Stimulated activated CD4-positive, alpha-beta T cell treated with anti-CD3 and anti-CD28 coated beads, Interleukin-12 subunit alpha, Interleukin-12 subunit beta, amount 100 ng/mL, for 4 hours (primary cell): ENCODE data around the gene SYS1.
"Not testable (repeated sequence)": the region's sequence is repeated elsewhere in the genome, so short reads cannot be mapped to it uniquely, and the experiment has no call there.

Experiments used
- DNase-seq: peaks from one replicate; pipeline ENCODE4 v3.0.0-alpha.2; 2020

Gene SYS1

GRCh38 chr20:45340236-45340847 is 22.6 kb upstream of the SYS1 start:
- DNase-seq: no peak

DNA sequence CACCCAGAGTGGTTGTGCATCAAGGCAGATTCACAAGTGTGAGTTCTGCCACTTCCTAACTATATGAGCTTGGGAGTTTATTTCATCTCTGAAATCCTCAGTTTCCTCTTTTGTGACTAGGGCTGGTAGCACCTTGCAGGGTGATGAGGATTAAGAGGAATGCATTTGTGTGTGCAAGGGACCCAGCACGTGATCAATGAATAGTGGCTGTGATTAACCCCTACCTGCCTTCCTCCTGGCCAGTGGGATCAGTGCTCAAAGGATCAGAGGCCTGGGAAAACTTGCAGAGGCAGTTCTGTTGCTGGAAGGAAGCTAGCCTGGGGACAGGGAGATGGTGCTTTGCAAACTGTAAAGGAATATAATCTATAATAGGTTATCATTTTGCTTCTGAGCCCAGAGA is 22.0 kb upstream of the SYS1 start:
- no peak for DNase-seq

DNA sequence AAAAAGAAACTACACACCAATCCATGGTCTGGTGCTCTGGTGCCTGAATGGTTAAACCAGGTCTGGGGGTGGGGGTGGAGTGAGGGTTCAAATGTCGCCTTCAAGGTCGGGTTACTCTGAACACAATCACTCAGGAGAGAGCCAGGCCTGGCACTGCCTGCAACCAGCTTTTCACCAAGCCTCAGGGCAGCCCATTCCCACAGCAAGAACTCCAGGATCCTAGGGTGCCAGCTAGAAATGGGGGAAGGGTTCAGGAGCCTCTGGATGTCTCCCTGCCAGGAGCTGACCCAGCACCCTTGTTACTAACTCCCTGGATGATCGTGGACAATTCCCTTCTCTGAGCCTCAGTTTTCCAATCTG is 21.4 kb upstream of the SYS1 start:
- no peak for DNase-seq

DNA sequence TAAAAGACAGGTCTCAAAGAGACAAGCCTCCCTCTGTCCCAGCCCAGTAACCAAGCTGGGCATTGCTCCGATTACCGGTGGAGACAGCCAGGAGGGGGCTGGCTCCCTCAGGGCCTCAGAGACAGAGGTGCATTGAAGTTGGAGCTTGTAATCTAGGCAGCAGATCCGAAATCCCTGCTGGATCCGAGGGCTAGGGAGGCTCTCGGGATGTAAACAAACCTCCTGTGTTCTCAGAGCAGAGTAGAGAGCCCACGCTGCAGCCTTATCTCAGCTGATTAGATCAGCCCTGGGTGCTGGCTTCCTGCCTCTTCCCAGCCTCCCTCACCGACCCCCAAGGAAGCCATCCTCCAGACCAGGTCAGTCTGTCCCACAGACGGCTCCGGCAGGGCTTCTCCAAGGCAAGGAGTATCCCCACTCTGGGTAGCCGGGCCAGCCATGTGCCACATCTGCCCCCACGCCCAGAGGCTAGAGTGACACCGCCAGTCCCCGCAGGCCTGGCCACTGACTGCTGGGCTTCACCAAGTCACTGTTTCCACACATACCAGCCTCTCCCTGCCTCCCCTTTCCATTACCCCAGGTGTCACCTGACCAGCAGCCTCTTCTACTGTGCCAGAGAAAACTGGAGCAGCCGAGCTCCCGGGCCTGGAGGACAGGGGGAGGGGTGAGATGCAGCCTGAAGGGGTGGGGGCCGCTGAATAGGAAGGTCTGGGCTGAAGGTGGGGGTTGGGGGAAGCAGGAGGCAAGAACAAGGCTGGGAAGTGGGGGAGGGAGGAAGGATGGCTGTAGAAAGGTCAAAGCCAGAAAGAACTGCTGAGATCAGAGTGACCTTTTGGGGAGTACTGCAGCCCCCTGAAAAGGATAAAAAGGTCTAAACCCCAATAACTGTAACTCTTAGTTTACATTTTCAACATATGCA is 20.8 kb upstream of the SYS1 start:
- no peak for DNase-seq

- no peak for DNase-seq
Measured at GRCh38 chr20:45342855-45343531, 20.0 kb upstream of the SYS1 start.

DNA sequence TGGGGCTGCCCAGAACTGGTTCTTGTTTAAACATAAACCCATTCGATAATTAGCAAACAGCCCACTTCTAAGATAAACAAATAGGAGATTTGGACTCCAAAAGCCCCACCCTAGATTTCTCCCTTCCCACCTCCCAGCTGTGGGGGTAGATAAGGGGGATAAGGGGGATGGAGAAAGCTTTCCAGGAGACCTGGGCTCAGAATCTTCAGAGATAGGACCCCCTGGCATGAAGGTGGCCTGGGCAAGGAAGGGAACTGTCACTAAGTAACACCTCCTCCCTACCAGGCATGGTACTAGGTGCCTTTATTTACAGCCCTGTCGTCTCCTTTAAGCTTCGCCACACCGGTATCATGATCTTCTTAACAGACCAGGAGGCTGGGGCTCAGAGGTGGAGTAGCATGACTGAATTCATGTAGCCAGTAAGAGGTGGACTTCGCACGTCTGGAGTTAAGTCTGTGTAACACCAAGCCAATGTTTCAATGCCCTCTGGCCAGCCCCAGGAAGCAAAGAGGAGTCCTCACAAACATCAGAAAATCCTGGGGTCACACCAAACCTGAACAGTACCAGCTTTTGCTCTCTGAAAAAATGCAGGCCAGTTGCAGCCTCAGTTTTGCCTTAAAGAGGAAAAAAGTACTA is 19.3 kb upstream of the SYS1 start:
- DNase-seq: no peak

DNA sequence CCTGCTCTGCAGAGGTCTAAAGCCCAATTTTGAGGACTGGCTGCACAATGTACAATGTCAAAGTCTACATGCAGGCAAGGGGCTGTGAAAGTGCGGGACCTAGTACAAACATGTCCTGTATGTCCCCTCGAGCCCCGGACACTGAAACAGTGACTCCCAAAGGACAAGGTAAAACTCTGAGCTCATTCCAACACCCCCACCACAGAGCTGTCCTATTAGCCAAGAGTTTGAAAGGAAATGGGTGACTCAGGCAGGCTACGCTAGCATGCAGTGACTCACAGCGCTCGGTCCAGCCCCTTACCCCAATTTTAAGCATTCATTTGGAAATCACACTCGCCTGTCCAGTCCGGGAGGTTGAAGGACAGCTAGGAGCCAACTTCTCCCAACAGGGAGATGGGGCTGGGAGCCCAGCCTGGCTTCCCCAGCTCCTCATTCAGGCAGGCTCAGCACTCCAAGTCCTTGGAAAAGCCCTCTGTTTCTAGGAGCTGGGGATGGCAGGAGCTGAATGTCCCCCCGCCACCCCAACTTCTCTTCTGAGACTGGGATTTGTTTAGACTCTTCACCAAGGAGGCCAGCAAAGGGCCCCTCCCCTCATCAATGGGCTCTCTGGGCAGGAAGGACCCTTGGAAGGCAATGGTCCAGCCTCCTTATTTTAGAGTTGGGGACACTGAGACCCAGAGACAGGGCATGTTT is 18.6 kb upstream of the SYS1 start:
- DNase-seq: no peak

- no peak for DNase-seq
Measured at GRCh38 chr20:45345104-45345936, 17.6 kb upstream of the SYS1 start.

DNA sequence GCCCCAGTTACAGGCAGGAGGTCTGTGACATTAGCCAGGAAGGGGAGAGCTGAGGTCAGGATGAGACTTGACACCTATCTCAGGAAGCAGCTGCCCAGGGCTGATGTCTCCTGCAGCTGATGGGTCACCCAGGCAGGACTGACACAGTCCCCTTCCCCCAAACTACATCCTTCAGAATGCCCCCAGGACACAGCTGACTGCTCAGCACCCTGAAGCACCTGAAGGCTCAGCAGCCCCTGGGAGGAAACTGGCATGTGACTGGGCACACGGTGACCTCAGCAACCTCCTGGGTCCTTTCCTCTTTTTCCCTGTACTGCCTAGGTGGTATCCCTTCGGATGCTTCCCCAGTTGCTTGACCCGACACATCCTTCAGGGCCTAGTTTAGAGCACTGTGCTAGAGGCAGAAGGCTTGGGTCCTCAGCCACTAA is 16.7 kb upstream of the SYS1 start:
- DNase-seq: no peak

DNA sequence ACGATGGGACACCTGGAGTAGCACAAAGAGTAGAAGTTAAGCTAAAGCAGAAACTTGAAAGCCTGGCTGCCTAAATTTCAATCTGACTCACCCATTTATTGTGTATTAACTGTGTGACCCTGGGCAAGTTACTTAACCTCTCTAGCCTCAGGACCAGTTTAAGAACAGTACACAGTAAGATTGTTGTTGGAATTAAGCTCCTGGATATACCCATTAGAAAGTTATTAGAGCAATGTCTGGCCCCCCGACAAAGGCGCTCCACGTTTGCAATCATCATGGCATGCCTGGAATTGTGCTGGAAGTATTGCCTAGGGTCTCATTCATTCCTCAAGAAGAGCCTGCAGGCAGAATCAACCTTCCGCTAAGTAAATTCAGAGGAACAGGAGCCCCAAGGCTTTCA is 16.1 kb upstream of the SYS1 start:
- DNase-seq: no peak

- DNase-seq: no peak
Measured at GRCh38 chr20:45347297-45347935, 15.5 kb upstream of the SYS1 start.

DNA sequence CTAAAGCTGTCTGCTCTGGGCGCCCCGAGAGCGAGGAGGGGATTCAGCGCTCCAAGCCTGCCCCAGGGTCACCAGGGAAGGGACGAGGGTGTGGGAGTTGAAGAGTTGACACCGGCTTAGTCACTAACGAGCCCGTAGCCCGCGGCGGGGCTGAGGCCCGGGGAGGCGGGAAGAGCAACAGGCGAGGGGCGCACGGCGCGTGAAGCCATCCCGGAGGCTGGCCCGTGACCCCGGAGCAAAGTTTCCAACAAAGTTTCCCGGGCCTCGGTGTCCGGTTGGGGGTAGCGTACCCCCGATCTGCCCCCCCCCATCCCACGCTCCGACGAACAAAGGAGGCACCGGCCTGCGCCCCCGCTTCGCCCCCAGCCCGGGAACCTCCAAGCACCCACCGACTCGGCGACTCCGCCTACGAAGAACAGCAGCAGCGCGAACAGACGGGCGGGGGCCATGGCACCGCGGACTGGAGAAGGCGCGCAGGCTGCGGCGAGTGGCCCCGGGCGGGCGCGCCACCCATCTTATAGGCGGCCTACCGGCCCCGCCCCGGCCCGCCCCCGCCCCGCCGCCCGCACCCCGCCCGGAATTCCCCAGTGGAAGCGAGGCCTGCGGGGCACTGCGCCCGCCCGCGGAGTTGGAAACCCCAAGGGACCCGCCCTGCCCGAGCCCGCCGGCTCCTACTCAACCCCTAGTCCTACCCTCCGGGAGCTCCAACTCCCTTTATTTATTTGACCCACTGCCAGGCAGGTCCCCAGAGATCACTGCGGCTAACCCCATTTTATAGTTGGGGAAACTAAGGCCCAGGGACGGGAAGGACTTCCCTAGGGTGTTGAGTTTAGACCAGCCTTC is 14.8 kb upstream of the SYS1 start, which contains the start of gene SDC4:
SDC4 (minus strand) TSS at position 489 of the 843 bp plus-strand sequence; CDS start at position 449, 40 bp downstream.
- DNase-seq: peak; percentile 70

DNA sequence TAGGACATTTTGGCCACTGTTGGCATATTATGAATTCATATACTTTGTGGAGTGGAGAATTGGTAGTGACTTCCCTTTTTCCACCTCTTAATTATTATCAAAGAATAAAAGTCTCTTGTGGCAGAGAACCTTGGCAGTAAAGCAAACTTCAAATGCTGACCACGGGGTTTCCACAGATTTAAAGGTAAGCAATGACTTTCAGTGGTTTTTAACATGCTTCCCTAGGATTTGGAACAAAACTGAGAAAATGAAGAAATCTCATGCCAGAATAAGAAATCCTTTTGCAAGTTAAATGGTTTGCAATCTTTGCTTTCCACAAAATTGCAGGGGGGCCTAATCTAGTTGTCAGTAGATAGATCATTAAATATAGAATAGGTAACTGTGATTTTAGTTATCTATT is 12.7 kb upstream of the SYS1 start:
- DNase-seq: no peak

- not testable (repeated sequence) for DNase-seq
Measured at GRCh38 chr20:45350795-45351194, 12.2 kb upstream of the SYS1 start.

GRCh38 chr20:45352729-45353128 is 10.2 kb upstream of the SYS1 start:
- DNase-seq: no peak

DNA sequence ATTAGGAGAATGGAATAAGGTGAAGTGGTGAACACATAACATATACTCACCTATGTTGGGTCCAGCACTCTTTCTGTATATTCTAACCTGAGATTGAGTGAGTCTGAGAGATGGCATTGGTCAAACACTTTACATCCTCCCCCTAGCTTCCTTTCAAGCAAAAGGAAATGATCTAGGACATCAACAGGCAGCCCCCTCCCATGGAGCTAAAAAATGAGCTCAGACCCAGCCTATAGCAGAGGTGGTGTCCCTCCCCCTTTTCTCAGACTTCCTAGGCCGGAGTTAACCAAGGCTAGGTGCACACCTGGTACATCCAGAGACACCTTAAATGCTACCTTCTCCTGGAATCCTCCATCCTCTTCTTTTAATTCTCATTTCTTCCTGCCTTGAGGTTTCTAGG is 9.2 kb upstream of the SYS1 start:
- no peak for DNase-seq

- no peak for DNase-seq
Measured at GRCh38 chr20:45354423-45355208, 8.3 kb upstream of the SYS1 start.

DNA sequence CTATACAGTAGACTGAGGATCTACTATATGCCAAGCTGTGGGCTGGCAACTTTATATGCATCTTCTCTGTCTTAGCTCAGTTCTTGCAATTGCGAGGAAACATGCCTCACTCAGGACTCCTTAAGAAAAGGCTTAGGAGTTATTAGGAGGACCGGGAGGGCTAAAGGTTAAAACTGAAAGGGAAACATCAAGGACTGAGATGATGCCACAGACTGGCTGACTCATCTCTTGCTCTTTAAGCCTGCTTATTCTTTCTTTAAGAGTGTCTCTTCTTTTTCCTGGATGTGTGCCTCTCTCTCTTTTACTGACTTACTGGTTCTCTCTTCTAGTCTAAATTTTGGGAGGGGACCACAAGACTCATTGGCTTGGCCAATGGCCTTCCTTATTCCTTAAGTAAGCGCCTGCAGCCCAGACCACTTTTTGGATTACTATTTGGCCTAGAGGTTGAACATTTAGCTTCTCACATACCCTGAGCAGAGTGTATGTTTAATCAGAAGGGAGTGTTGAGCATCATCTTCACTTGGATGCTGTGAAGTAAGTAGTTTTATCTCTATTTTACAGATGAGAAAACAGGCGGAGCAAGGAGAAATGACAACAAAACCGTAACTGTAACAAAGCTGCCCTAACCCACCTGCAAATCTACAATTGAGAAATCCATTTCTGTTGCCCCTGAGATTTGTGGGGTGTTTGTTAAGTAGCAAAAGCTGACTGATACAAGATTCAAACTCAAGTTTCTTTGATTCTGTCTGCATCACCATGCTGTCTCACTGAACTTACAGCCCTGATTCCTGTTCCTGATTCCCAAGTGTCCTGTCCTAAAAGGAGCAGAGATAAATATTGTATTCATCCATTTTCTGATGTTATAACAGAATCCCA is 7.5 kb upstream of the SYS1 start:
- DNase-seq: no peak
